Measurements from ENCODE around the gene LGMN.
"Not testable (repeated sequence)": the region's sequence is repeated elsewhere in the genome, so short reads cannot be mapped to it uniquely, and the experiment has no call there.

Gene LGMN

DNA sequence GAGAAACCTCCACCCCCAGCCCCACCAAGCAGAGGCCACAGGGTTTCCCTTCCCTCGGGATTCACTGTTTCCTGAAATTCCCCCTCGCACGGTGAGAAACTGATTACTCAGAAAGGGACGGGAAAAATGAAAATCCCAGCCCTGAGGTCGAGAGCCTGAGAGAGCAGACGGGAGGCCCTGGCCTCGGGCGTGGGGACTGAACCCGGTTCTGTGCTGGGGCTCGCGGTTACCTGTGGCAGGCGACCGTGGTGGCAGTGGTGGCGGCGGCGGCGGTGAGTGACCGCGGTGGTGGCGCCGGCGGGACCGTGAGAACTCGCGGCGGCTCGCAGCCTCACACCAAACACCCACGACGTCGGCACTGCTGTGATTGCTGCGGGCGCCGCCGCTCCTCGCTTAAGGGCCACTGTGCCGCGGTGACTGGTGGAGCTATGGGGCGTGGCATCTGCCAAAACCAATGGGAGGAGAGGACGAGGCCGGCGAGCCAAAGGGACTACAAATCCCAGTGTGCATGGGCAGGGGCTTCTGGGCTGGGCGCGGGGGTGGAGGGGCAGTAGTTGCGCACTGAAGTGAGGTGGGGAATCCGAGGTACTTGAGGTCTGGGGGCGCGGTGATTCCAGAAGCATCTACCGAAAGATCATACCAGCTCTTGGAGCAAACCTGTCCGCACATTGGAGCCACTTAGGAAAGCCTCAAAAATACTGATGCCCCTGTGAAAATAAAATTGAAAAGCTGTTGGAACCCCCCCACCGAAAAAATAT, at the start of gene LGMN:
Gene LGMN (minus strand): TSS at position 369 of the 758 bp plus-strand sequence. CDS start 15,841 bp downstream, outside the sequence.
- peak; percentile 67 to 73 for DNase-seq (ENCODE audit: extremely low read depth in 1 of 2, low read depth in 1 of 2)

- DNase-seq (ENCODE audit: extremely low read depth in 1 of 2, low read depth in 1 of 2) = no peak
Observed at GRCh38 chr14:92794961-92795360, 46.5 kb upstream of the LGMN start.

GRCh38 chr14:92794547-92794941, 46.1 kb upstream of the LGMN start:
- DNase-seq (ENCODE audit: extremely low read depth in 1 of 2, low read depth in 1 of 2) = no peak

GRCh38 chr14:92793709-92794546, 45.5 kb upstream of the LGMN start, which contains the start of gene GOLGA5:
Gene GOLGA5, plus strand, starts transcription at chr14:92794305. Its CDS starts 3,133 bp downstream, at chr14:92797438.
- peak; percentile 92 to 96 for DNase-seq (ENCODE audit: extremely low read depth in 1 of 2, low read depth in 1 of 2)

DNA sequence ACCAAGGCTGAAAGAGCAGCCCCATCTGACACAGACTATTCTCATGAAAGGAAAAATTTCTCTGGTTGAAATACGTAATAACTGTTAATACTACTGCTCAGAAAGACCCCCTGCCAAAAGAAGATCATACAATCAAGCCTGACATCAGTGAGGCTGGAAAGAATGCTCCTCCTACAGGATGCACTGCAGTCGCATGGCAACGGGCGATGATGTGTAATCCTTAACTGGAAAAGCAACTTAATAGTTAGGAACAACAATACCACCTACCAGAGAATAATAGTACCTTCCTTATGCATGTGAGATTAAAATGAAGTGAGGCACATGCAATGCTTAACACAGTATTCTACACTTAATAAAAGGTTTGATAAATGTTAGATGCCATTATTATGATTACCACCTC, 44.5 kb upstream of the LGMN start:
- no peak for DNase-seq (ENCODE audit: extremely low read depth in 1 of 2, low read depth in 1 of 2)

DNA sequence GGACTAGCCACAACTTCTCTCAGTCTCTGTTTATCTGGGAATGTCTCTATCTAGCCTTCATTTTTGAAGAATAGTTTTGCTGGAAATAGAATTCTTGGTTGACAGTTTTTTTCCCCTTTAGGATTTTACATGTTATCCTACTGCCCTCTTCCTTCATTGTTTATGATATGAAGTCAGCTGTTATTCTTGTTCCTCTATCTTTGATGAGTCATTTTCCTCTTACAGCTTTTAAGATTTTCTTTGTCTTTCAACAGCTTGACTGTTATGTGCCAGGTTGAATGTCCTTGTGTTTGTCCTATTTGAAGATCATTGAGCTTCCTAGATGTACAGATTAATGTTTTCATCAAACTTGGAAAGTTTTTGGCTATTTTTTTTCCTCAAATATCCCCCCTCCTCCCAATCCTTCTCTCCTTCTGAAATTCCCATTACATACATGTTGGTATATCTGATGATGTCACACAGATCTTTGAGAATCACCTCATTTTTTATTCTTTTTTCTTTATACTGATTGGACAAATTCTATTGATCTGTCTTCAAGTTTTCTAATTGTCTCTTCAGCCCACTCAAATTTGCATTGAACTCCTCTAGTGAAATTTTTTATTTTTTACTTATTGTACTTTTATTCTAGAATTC, 41.1 kb upstream of the LGMN start:
- no peak for DNase-seq (ENCODE audit: extremely low read depth in 1 of 2, low read depth in 1 of 2)

GRCh38 chr14:92787554-92787953, 39.1 kb upstream of the LGMN start:
- DNase-seq (ENCODE audit: extremely low read depth in 1 of 2, low read depth in 1 of 2) = no peak

GRCh38 chr14:92786427-92786756, 38.0 kb upstream of the LGMN start:
- no peak for DNase-seq (ENCODE audit: extremely low read depth in 1 of 2, low read depth in 1 of 2)

GRCh38 chr14:92785667-92786426, 37.4 kb upstream of the LGMN start:
- no peak for DNase-seq (ENCODE audit: extremely low read depth in 1 of 2, low read depth in 1 of 2)

DNA sequence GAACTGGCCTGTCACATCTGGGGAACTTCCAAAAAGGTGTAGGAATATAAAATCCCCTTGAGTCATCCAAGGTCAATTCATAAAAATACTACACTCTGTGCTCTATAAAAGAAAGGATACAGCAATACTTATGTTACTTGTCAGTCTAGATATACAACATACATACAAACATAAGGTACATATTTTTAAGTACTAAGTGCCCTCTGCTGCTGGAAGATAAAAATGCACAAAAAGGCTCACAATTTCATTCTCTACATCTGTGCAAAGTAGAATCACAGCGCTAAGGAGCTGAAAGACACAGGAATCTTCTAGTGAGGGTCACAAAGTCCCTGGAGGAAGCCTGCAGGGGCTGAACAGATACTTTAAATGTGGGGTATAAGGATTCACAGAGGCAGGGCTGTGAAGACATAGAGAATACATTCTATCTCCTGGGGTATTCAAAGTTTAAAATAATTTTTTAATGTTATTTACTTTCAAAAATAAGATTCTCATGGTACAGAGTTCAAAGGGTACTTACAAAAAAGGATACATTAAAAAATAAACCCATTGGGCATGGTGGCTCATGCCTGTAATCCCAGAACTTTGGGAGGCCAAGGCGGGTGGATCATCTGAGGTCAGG, 35.5 kb upstream of the LGMN start:
- DNase-seq (ENCODE audit: extremely low read depth in 1 of 2, low read depth in 1 of 2) = no peak

- no peak for DNase-seq (ENCODE audit: extremely low read depth in 1 of 2, low read depth in 1 of 2)
Observed at GRCh38 chr14:92781350-92781749, 32.9 kb upstream of the LGMN start.

DNA sequence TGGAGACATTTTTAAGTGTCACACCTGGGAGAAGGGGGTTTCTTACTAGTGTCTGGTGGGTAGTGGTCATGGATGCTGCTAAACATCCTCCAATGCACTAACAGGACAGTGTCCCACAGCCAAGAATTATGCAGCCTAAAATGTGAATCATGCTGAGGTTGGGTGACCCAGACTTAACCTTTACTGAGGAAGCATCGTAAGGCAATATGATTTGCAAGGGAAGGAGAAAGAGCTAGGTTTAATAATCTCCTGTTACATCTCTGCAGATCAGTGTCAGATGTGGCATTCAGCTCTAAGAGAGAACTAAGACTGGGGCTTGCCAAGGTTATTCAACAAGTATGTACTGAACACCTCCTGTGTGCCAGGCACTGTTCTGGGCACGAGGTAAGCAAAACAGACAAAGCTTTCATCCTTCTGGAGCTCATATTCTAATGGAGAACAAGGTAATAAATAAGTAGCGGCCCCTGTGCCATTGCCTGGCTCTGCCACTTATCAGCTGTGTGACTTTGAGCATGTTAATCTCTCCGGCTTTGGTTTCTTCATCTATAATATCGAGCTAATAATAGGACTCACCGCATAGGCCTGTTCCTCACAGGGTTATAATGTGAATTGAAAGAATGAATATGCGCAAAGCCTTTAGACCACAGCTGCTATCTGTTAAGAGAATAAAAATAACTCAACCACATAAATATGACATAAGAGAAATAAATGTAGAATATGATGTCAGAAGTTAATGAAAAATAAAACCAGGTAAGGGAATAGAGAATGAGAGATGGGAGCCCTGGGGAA, 32.2 kb upstream of the LGMN start:
- DNase-seq (ENCODE audit: extremely low read depth in 1 of 2, low read depth in 1 of 2) = no peak

DNA sequence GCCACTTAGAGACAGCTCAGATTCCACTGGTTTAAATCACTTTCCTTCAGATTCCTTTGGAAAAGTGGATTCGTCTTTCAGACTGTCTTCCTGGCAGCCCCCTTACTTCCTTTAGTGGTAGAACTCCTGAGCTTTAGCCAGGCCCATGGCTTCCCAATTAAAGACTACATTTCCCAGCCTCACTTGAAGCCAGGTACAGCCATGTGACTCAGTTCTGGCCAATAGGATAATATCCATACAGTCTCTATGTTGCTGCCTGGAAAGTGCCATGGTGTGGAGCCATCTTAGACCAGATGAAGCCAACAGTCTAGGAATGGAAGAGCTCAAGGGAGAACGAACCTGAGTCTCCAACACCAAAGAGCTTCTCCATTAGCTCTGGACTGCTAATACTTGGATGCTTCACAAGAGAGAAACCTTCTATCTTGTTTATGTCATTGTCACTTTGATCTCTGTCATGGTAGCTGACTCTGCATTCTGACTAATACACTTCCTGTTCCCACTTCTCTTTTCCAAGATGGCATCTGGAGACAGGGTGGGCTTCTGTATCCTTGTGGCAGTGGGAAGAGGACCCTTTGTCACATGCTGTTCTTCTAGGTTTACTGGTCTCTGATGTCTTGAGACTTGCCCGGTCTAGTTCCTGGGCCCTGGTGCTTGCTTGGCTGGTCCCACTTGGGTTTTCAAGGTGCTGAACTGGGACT, 30.6 kb upstream of the LGMN start:
- not testable (repeated sequence) for DNase-seq (ENCODE audit: extremely low read depth in 1 of 2, low read depth in 1 of 2)

DNA sequence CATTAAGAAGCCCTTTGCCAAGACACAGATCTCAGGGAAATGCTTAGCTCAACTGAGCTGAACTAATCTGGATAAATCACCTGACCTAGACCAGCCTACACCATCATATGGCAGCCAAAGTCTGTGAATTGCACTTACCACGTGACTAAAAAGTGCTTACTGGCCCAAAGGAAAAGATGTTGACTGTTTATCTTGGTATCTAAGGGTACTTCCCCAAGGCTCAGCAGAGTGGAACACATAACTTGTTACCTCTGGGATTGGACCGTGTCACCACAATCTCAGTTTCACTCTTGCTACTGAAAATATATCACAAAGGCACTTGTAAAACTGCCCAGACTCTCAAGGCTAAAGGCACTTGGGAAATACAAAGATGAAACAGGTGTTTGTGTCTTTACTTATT, 26.9 kb upstream of the LGMN start:
- DNase-seq (ENCODE audit: extremely low read depth in 1 of 2, low read depth in 1 of 2) = not testable (repeated sequence)

GRCh38 chr14:92774572-92774971, 26.1 kb upstream of the LGMN start:
- DNase-seq (ENCODE audit: extremely low read depth in 1 of 2, low read depth in 1 of 2) = no peak

DNA sequence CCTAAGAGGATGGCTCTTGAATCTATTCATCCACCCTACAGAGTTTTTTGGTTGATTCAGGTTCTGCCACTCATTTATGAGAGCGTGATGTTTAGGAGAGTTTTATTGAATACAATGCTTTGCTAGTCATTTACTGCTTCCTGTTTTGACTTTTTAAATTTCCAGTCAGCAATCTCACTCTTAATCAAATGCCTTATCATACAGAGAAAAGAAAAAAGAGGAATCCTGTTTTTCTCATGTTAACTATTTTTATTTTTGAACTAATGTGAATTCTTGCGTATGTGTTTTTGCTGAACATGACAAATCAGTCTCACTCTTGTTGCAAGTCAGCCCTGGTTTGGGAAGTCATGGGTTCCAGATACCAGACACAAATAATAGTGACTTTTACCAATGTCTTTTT, 22.1 kb upstream of the LGMN start:
- DNase-seq (ENCODE audit: extremely low read depth in 1 of 2, low read depth in 1 of 2) = no peak

DNA sequence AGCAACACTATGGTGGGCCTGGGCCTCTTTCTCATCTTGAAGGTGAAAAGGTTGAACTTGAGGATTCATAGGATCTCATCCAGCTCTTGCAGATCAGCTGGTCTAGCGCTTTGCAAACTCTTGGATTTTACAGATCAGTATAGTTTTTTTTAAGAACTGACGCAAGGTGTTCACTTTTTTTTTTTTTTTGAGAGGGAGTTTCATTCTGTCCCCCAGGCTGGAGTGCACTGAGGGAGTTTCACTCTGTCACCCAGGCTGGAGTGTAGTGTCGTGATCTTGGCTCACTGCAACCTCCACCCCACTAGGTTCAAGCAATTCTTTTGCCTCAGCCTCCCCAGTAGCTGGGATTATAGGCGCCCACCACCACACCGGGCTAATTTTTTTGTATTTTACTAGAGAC, 20.4 kb upstream of the LGMN start:
- DNase-seq (ENCODE audit: extremely low read depth in 1 of 2, low read depth in 1 of 2) = no peak

- DNase-seq (ENCODE audit: extremely low read depth in 1 of 2, low read depth in 1 of 2) = not testable (repeated sequence)
Observed at GRCh38 chr14:92768236-92768635, 19.8 kb upstream of the LGMN start.

Measured in activated CD8-positive, alpha-beta memory T cell treated with anti-CD3 and anti-CD28 coated beads for 1 hour (primary cell).